ENCODE results near the gene AP2B1. TPM values are rescaled to one million over a fixed set of nuclear protein-coding genes. Genes with fewer than 3 reads are reported as not detected.
"Not testable (repeated sequence)": the region's sequence is repeated elsewhere in the genome, so short reads cannot be mapped to it uniquely, and the experiment has no call there.

Gene AP2B1
- total RNA-seq, 3 donors from 2014 or later: 127 to 177 (median 153) TPM

- no peak for ATAC-seq
- Histone ChIP-seq H3K4me3 (no peak overlapping the region), H3K9me3 (no peaks in the 10 kb centered on the region), H3K36me3 (ENCODE audit: low read depth) (no peaks in the 10 kb centered on the region), H3K4me1 (ENCODE audit: low read depth) (no peaks in the 10 kb centered on the region)
- intact Hi-C loops (cut with DNase I, micrococcal nuclease): loop anchor here in 1 of 2 donors (5.0 to 10.0 kb wide), 2 partner anchors 145 to 437 kb away; no protein-coding TSS in a partner anchor
- DNase-seq: no peak
- TF ChIP-seq, protein P1, sequence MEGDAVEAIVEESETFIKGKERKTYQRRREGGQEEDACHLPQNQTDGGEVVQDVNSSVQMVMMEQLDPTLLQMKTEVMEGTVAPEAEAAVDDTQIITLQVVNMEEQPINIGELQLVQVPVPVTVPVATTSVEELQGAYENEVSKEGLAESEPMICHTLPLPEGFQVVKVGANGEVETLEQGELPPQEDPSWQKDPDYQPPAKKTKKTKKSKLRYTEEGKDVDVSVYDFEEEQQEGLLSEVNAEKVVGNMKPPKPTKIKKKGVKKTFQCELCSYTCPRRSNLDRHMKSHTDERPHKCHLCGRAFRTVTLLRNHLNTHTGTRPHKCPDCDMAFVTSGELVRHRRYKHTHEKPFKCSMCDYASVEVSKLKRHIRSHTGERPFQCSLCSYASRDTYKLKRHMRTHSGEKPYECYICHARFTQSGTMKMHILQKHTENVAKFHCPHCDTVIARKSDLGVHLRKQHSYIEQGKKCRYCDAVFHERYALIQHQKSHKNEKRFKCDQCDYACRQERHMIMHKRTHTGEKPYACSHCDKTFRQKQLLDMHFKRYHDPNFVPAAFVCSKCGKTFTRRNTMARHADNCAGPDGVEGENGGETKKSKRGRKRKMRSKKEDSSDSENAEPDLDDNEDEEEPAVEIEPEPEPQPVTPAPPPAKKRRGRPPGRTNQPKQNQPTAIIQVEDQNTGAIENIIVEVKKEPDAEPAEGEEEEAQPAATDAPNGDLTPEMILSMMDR (IDR thresholded peaks at IDR 0.05): no peak
Measured at GRCh38 chr17:35749560-35750412, 162.7 kb downstream of the AP2B1 start.

GRCh38 chr17:35750526-35751395 is 163.6 kb downstream of the AP2B1 start:
- Histone ChIP-seq H3K4me3 (no peak overlapping the region), H3K36me3 (ENCODE audit: low read depth) (no peaks in the 10 kb centered on the region), H3K9me3 (no peaks in the 10 kb centered on the region), H3K4me1 (ENCODE audit: low read depth) (no peaks in the 10 kb centered on the region)
- no peak for DNase-seq
- TF ChIP-seq, protein P1 (IDR thresholded peaks at IDR 0.05): no peak
- intact Hi-C loops (cut with DNase I, micrococcal nuclease): no loop called here
- ATAC-seq: no peak

DNA sequence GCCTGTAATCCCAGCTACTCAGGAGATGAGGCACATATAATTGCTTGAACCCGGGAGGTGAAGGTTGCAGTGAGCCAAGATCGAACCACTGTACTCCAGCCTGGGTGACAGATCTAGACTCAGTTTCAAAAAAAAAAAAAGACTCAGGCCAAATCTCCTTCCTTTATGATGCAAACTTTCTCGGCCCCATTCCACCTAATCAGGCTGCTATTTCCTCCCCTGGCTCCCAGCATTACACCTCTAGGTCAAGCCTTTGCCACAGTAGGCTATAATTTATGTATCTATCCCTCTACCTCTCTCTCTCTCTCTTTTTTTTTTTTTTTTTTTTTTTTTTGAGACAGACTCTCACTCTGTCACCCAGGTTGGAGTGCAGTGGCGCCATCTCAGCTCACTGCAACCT is 164.4 kb downstream of the AP2B1 start:
- H3K36me3 ChIP-seq (ENCODE audit: low read depth); DNase-seq; H3K4me1 ChIP-seq (ENCODE audit: low read depth); H3K4me3 ChIP-seq; H3K9me3 ChIP-seq; intact Hi-C loops (cut with DNase I, micrococcal nuclease); ATAC-seq: not testable (repeated sequence)

DNA sequence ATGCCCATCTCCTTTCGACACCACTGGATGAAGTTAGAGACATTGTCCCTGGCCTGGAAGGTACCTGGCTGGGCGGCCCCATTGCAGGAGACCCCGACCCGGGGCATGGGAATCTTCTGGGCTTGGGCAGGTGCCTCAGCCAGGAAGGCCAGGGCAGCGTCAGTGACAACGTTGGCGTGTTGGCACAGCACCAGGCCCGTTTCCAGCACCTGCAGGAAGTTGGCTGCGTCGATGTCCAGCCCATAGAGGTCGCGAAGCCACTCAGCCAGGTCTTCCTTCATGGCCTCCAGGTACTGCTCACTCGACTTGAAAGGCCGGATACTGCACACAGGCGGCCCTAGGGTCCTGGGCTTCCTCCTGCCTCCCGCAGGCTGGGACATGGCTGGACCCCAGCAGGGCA is 165.3 kb downstream of the AP2B1 start:
- ATAC-seq (peak; percentile 67), DNase-seq (peak in 2 of 3 donors; percentile 50 to 67)
- intact Hi-C loops (cut with DNase I, micrococcal nuclease): no loop called here
- no peaks in the 10 kb centered on the region for H3K9me3 ChIP-seq
- TF ChIP-seq, protein P1 (IDR thresholded peaks at IDR 0.05): no peak
- no peaks in the 10 kb centered on the region for H3K36me3 ChIP-seq (ENCODE audit: low read depth)
- no peak overlapping the region for H3K4me3 ChIP-seq
- no peaks in the 10 kb centered on the region for H3K4me1 ChIP-seq (ENCODE audit: low read depth)

GRCh38 chr17:35752945-35753764 is 166.0 kb downstream of the AP2B1 start, which contains the start of gene GAS2L2:
Gene GAS2L2, minus strand, starts transcription at chr17:35753239. Its CDS starts 389 bp downstream, at chr17:35752850.
- ATAC-seq: peak; percentile 35
- no peaks in the 10 kb centered on the region for H3K4me1 ChIP-seq (ENCODE audit: low read depth)
- H3K9me3 ChIP-seq: no peaks in the 10 kb centered on the region
- H3K4me3 ChIP-seq: no peak within 1 kb of the TSS
- TF ChIP-seq, protein P1 (IDR thresholded peaks at IDR 0.05): no peak
- no peak for DNase-seq
- no peaks in the 10 kb centered on the region for H3K36me3 ChIP-seq (ENCODE audit: low read depth)
- intact Hi-C loops (cut with DNase I, micrococcal nuclease): no loop called here

Data from mucosa of descending colon (tissue), 3 donors.